DOHH2 (cell line): ENCODE measurements around the gene TRIM63.

Experiments used
- H3F3A ChIP-seq: fragments of 200-600 bp; sonication (generic), shearing (Covaris generic); 2 replicates; pipeline ENCODE4 v1.6.0; 2016; ENCODE audit warnings: antibody characterized with exemption, mild to moderate bottlenecking; ENCODE audit not compliant: control insufficient read depth, insufficient read depth
- H3K27ac ChIP-seq: fragments of 200-600 bp; sonication (generic); 2 replicates; pipeline ENCODE4 v1.5.1; 2014; ENCODE audit warnings: low read depth, mild to moderate bottlenecking, low read length, moderate library complexity
- H3K27me3 ChIP-seq: fragments of 200-600 bp; sonication (generic); 2 replicates; pipeline ENCODE4 v1.6.1; 2014; ENCODE audit warnings: mild to moderate bottlenecking, low read length, mixed read lengths; ENCODE audit not compliant: control insufficient read depth
- H3K36me3 ChIP-seq: fragments of 200-600 bp; sonication (generic); 2 replicates; pipeline ENCODE4 v1.6.1; 2014; ENCODE audit warnings: mild to moderate bottlenecking, low read length, moderate library complexity, mixed read lengths; ENCODE audit not compliant: control insufficient read depth
- H3K4me1 ChIP-seq: fragments of 200-600 bp; sonication (generic); 2 replicates; pipeline ENCODE4 v1.6.1; 2014; ENCODE audit warnings: mild to moderate bottlenecking, low read length, mixed read lengths; ENCODE audit not compliant: control insufficient read depth
- H3K4me2 ChIP-seq: fragments of 200-600 bp; sonication (generic); 2 replicates; pipeline ENCODE4 v1.6.0; 2014; ENCODE audit warnings: mild to moderate bottlenecking, low read length, moderate library complexity
- H3K4me3 ChIP-seq: fragments of 200-600 bp; sonication (generic); 2 replicates; pipeline ENCODE4 v1.5.1; 2014; ENCODE audit warnings: mild to moderate bottlenecking, low read length, mixed read lengths
- H3K79me2 ChIP-seq: fragments of 200-600 bp; sonication (generic); 2 replicates; pipeline ENCODE4 v1.6.1; 2014; ENCODE audit warnings: mild to moderate bottlenecking, low read length, mixed read lengths; ENCODE audit not compliant: control insufficient read depth
- H3K9me2 ChIP-seq: fragments of 200-600 bp; sonication (generic); replicated peaks from 2 replicates; pipeline ENCODE4 v1.6.1; 2014; ENCODE audit warnings: mild to moderate bottlenecking, low read length, mixed read lengths; ENCODE audit not compliant: control insufficient read depth
- H3K9me3 ChIP-seq: fragments of 200-600 bp; sonication (generic); 2 replicates; pipeline ENCODE4 v1.6.1; 2014; ENCODE audit warnings: antibody characterized with exemption, low read length, mixed read lengths; ENCODE audit not compliant: control insufficient read depth, insufficient read depth
- H4K20me1 ChIP-seq: fragments of 200-600 bp; sonication (generic); 2 replicates; pipeline ENCODE4 v1.6.0; 2014; ENCODE audit warnings: low read depth, mild to moderate bottlenecking, antibody characterized with exemption, low read length, moderate library complexity; ENCODE audit not compliant: control insufficient read depth, insufficient read depth
- EZH2phosphoT487 ChIP-seq: fragments of 200-600 bp; sonication (generic); IDR thresholded peaks from 2 replicates; pipeline ENCODE4 v1.6.1; 2017; ENCODE audit warnings: borderline replicate concordance, mild to moderate bottlenecking, antibody characterized with exemption, low read length, moderate library complexity, mixed read lengths
- TF ChIP-seq, protein P1 (sequence below): fragments of 200-600 bp; sonication (generic); IDR thresholded peaks from one replicate; pipeline ENCODE4 v1.5.1; 2014; ENCODE audit warnings: antibody characterized with exemption, mild to moderate bottlenecking, low read depth, low read length; ENCODE audit not compliant: poor library complexity, severe bottlenecking

Gene TRIM63

DNA sequence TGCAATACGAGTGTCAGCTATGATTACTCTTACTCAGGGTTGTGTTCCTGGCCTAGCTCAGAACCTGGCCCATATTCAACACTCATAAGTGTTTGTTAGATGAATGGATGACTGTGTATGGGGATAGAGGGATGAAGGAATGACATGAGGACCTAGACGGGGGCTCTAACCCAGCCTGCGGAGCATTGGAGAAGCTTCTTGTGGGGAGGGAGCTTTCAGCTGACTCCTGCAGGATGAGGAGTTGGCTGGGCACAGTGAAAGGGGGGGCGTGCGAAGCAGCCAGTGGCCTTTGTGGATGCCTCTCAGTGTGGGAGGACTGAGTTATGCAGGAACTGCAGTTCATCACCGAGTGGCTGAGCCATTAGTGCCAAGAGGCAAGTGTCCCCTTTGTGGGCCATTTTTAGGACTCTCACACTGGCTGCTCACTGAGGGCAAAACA, 47.1 kb downstream of the TRIM63 start:
- no peak overlapping the region for H3K4me2 ChIP-seq
- TF ChIP-seq, protein P1, sequence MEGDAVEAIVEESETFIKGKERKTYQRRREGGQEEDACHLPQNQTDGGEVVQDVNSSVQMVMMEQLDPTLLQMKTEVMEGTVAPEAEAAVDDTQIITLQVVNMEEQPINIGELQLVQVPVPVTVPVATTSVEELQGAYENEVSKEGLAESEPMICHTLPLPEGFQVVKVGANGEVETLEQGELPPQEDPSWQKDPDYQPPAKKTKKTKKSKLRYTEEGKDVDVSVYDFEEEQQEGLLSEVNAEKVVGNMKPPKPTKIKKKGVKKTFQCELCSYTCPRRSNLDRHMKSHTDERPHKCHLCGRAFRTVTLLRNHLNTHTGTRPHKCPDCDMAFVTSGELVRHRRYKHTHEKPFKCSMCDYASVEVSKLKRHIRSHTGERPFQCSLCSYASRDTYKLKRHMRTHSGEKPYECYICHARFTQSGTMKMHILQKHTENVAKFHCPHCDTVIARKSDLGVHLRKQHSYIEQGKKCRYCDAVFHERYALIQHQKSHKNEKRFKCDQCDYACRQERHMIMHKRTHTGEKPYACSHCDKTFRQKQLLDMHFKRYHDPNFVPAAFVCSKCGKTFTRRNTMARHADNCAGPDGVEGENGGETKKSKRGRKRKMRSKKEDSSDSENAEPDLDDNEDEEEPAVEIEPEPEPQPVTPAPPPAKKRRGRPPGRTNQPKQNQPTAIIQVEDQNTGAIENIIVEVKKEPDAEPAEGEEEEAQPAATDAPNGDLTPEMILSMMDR, result no peak
- no peak for TF ChIP-seq EZH2phosphoT487
- H3F3A ChIP-seq, result no peaks in the 10 kb centered on the region
- no peaks in the 10 kb centered on the region for H3K9me3 ChIP-seq
- no peaks in the 10 kb centered on the region for H3K9me2 ChIP-seq
- H3K27me3 ChIP-seq, result peaks cover 11% of the 10 kb centered on the region
- H4K20me1 ChIP-seq, result no peaks in the 10 kb centered on the region
- no peaks in the 10 kb centered on the region for H3K36me3 ChIP-seq
- no peak overlapping the region for H3K27ac ChIP-seq
- no peaks in the 10 kb centered on the region for H3K79me2 ChIP-seq
- no peak overlapping the region for H3K4me3 ChIP-seq
- no peaks in the 10 kb centered on the region for H3K4me1 ChIP-seq

DNA sequence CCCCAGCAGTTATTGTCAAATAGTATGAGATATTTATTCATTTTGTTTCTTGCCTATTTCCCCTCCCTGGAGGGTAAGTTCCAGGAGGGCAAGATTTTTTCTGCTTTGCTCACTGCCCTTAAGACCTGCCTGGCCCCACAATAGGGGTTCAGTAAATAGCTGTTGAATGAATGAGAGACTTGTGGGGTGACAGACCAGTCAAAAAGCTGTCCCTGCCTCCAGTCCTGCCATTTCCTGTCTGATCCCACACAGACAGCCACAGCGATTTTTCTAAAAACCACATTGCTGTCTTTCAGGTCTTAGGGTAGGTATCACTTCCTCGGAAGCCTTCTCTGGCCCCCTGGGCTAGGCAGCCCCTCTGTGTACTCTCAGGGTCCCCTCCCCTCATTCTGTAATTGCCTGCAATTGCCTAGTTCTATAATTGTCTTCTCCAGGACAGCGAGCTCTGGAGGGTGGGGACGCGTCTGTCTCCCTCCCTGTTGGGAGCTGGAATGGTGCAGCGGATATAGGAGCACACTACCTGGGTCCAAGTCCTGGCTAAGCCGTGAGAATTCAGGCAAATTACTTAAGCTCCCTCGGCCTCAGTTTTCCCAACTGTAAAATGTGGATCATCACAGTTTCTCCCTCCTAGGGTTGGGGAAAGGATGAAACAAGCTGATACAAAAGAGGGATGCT, 47.7 kb downstream of the TRIM63 start:
- Histone ChIP-seq H3K27ac (no peak overlapping the region), H3F3A (no peaks in the 10 kb centered on the region), H4K20me1 (no peaks in the 10 kb centered on the region), H3K4me1 (no peaks in the 10 kb centered on the region), H3K4me3 (no peak overlapping the region), H3K9me3 (no peaks in the 10 kb centered on the region), H3K9me2 (no peaks in the 10 kb centered on the region), H3K27me3 (peaks cover 8% of the 10 kb centered on the region), H3K36me3 (no peaks in the 10 kb centered on the region), H3K4me2 (no peak overlapping the region), H3K79me2 (no peaks in the 10 kb centered on the region)
- TF ChIP-seq, protein P1, result no peak
- TF ChIP-seq EZH2phosphoT487, result no peak

- Histone ChIP-seq H3K36me3 (no peaks in the 10 kb centered on the region), H3K9me3 (no peaks in the 10 kb centered on the region), H3K9me2 (no peaks in the 10 kb centered on the region), H3K27me3 (peaks cover 3% of the 10 kb centered on the region; the same call in 1 of the 2 replicates), H3F3A (no peaks in the 10 kb centered on the region), H3K4me2 (no peak overlapping the region), H3K79me2 (no peaks in the 10 kb centered on the region), H3K4me3 (no peak overlapping the region), H4K20me1 (no peaks in the 10 kb centered on the region), H3K4me1 (no peaks in the 10 kb centered on the region), H3K27ac (no peak overlapping the region)
- TF ChIP-seq, protein P1, result no peak
These were observed 49.8 kb downstream of the TRIM63 start for GRCh38 chr1:26017606-26018005.
